GM19463 (cell line): ENCODE results near the gene GIMAP2.
"Not testable (repeated sequence)": the region's sequence is repeated elsewhere in the genome, so short reads cannot be mapped to it uniquely, and the experiment has no call there.

Experiments
- ATAC-seq: cut with Tn5 transposase; IDR thresholded peaks from one replicate; pipeline ENCODE4 v1.9.1; 2021; ENCODE audit warnings: mild to moderate bottlenecking, moderate library complexity; ENCODE audit not compliant: unreplicated experiment

The GIMAP2 gene

GRCh38 chr7:150676276-150676675 lies 9.2 kb upstream of the GIMAP2 start:
- not testable (repeated sequence) for ATAC-seq

- ATAC-seq = not testable (repeated sequence)
Measured at GRCh38 chr7:150676854-150677253, 8.7 kb upstream of the GIMAP2 start.

GRCh38 chr7:150678601-150679000 lies 6.9 kb upstream of the GIMAP2 start:
- not testable (repeated sequence) for ATAC-seq

- not testable (repeated sequence) for ATAC-seq
Measured at GRCh38 chr7:150680364-150680763, 5.1 kb upstream of the GIMAP2 start.

- ATAC-seq = peak; percentile 31
Measured at GRCh38 chr7:150686030-150686631, 625 bp downstream of the GIMAP2 start.

- no peak for ATAC-seq
Measured at GRCh38 chr7:150688630-150689029, 3.1 kb downstream of the GIMAP2 start.

- no peak for ATAC-seq
Measured at GRCh38 chr7:150695654-150696053, 10.1 kb downstream of the GIMAP2 start.

GRCh38 chr7:150703209-150703608 lies 17.7 kb downstream of the GIMAP2 start:
- ATAC-seq = no peak

- no peak for ATAC-seq
Measured at GRCh38 chr7:150715293-150715692, 29.8 kb downstream of the GIMAP2 start.

- no peak for ATAC-seq
Measured at GRCh38 chr7:150715738-150716137, 30.2 kb downstream of the GIMAP2 start.

- no peak for ATAC-seq
Measured at GRCh38 chr7:150716368-150716767, 30.9 kb downstream of the GIMAP2 start, which contains the start of gene GIMAP1. Gene GIMAP1 (plus strand): TSS chr7:150716613. CDS start chr7:150719048, 2,435 bp downstream.

- ATAC-seq = no peak
Measured at GRCh38 chr7:150716939-150717338, 31.4 kb downstream of the GIMAP2 start.

- no peak for ATAC-seq
Measured at GRCh38 chr7:150717814-150718420, 32.4 kb downstream of the GIMAP2 start.

- no peak for ATAC-seq
Measured at GRCh38 chr7:150719436-150719835, 33.9 kb downstream of the GIMAP2 start.

- no peak for ATAC-seq
Measured at GRCh38 chr7:150719960-150720891, 34.7 kb downstream of the GIMAP2 start.

- ATAC-seq = no peak
Measured at GRCh38 chr7:150721970-150722373, 36.5 kb downstream of the GIMAP2 start.

GRCh38 chr7:150722431-150722931 lies 37.0 kb downstream of the GIMAP2 start:
- ATAC-seq = no peak

GRCh38 chr7:150723467-150723866 lies 38.0 kb downstream of the GIMAP2 start:
- ATAC-seq = no peak

- no peak for ATAC-seq
Measured at GRCh38 chr7:150727381-150727780, 41.9 kb downstream of the GIMAP2 start.

GRCh38 chr7:150728011-150728410 lies 42.5 kb downstream of the GIMAP2 start:
- ATAC-seq = no peak

GRCh38 chr7:150728609-150729008 lies 43.1 kb downstream of the GIMAP2 start:
- no peak for ATAC-seq
